Right lobe of liver (tissue), 6 donors: Measurements from ENCODE around the gene SRSF2. TPM values are rescaled to one million over a fixed set of nuclear protein-coding genes. Genes with fewer than 3 reads are reported as not detected.
A peak's percentile ranks its signal among the peaks of the same experiment; 100 is the strongest.
"Not testable (repeated sequence)": the region's sequence is repeated elsewhere in the genome, so short reads cannot be mapped to it uniquely, and the experiment has no call there.

Experiments
- ATAC-seq, 4 donors: fragments of 200-7000 bp; cut with Tn5 transposase; one replicate each; pipeline ENCODE4 v1.9.1; 2020; ENCODE audit warnings: mild to moderate bottlenecking in 4 of 4, moderate library complexity in 4 of 4
- DNase-seq, 3 donors: peaks; one replicate each; pipeline ENCODE4 v3.0.0-alpha.2; 2020
- H3K27ac ChIP-seq, 3 donors: fragments of 200-600 bp; one replicate each; pipeline ENCODE4 v1.8.0; 2022
- H3K27me3 ChIP-seq, 2 donors: fragments of 200-600 bp; one replicate each; pipeline ENCODE4 v1.8.0; 2022
- H3K36me3 ChIP-seq, 4 donors: fragments of 200-600 bp; sonication (generic) in 1 of 4; one replicate each; pipeline versions ENCODE4 v1.5.1 to v1.8.0; 2017 to 2022; ENCODE audit warnings: control low read depth in 1 of 4
- H3K4me1 ChIP-seq, 4 donors: fragments of 200-600 bp; sonication (generic) in 1 of 4; one replicate each; pipeline versions ENCODE4 v1.5.1 to v1.8.0; 2017 to 2022; ENCODE audit warnings: control low read depth in 1 of 4
- H3K4me3 ChIP-seq, 3 donors: fragments of 200-600 bp; one replicate each; pipeline ENCODE4 v1.8.0; 2022
- H3K9me3 ChIP-seq, 4 donors: fragments of 200-600 bp; sonication (generic) in 1 of 4; one replicate each; pipeline versions ENCODE4 v1.5.1 to v1.8.0; 2017 to 2022; ENCODE audit warnings: control low read depth in 1 of 4
- POLR2A ChIP-seq: fragments of 450-650 bp; IDR thresholded peaks from one replicate; pipeline ENCODE4 v1.6.1; 2017; ENCODE audit warnings: antibody characterized with exemption, mild to moderate bottlenecking
- WGBS: methylation state at CpG from one replicate; pipeline ENCODE4 v1.1.6; 2018; ENCODE audit warnings: low coverage, low lambda C conversion rate; ENCODE audit not compliant: insufficient coverage; ENCODE audit errors: missing lambda C conversion rate; 5-methylcytosine and 5-hydroxymethylcytosine counted together
- intact Hi-C, 2 donors: fragments of 100-400 bp; cut with DNase I; formaldehyde crosslinking; loops; one replicate each; pipeline versions ENCODE4 v1.11.2 to v1.14.1; 2022
- total RNA-seq, 6 experiments: library from RNA; depleted of rRNA in 2 of 6; stranded (reverse); fragments of >200 nt in 2 of 6; fragmentation: NEBNext Ultra II Directional in 3 of 6; extraction: Animal tissue kit (Norgen Biotek cat#: 25700) in 3 of 6; gene quantifications; one replicate each; pipeline versions ENCODE4 v1.1.0 to v1.2.4, GENCODE V29; 2016 to 2023
- TF ChIP-seq, protein P1 (sequence below), 4 donors: fragments of 200-600 bp in 3 of 4; fragments of 450-650 bp in 1 of 4; IDR thresholded peaks; one replicate each; pipeline versions ENCODE4 v1.5.1 to v1.8.0; 2016 to 2022; ENCODE audit warnings: antibody characterized with exemption in 4 of 4, mild to moderate bottlenecking in 2 of 4
- donor health status: DM: no; HTN: yes; CAD: no.
- donor health status: DM: no; HTN: no; CAD: no.
- donor health status: DM: no; HTN: no; CAD: no.
- donor health status: DM: no; HTN: yes; CAD: no.
- donor health status: DM: no; HTN: yes; CAD: no.

SRSF2 gene
- total RNA-seq, 6 experiments from 2014 or later, result 62.4 to 106 (median 86.0) TPM

- H3K9me3 ChIP-seq, result no peaks in the 10 kb centered on the region
- H3K4me3 ChIP-seq, result no peak overlapping the region
- peaks cover 0 to 28% (median 4%) of the 10 kb centered on the region in 4 donors for H3K36me3 ChIP-seq
- no peak for DNase-seq
- H3K27me3 ChIP-seq, result no peaks in the 10 kb centered on the region
- intact Hi-C loops, result no loop called here
- TF ChIP-seq, protein P1, sequence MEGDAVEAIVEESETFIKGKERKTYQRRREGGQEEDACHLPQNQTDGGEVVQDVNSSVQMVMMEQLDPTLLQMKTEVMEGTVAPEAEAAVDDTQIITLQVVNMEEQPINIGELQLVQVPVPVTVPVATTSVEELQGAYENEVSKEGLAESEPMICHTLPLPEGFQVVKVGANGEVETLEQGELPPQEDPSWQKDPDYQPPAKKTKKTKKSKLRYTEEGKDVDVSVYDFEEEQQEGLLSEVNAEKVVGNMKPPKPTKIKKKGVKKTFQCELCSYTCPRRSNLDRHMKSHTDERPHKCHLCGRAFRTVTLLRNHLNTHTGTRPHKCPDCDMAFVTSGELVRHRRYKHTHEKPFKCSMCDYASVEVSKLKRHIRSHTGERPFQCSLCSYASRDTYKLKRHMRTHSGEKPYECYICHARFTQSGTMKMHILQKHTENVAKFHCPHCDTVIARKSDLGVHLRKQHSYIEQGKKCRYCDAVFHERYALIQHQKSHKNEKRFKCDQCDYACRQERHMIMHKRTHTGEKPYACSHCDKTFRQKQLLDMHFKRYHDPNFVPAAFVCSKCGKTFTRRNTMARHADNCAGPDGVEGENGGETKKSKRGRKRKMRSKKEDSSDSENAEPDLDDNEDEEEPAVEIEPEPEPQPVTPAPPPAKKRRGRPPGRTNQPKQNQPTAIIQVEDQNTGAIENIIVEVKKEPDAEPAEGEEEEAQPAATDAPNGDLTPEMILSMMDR (IDR thresholded peaks at IDR 0.05), result no peak
- no peak for TF ChIP-seq POLR2A
- H3K4me1 ChIP-seq, result no peaks in the 10 kb centered on the region
- no peak for ATAC-seq
- 100% methylated on average over 1 of the region's 1 CpG for WGBS
- no peak overlapping the region for H3K27ac ChIP-seq
These were observed 11.5 kb upstream of the SRSF2 start for GRCh38 chr17:76748657-76749056.

DNA sequence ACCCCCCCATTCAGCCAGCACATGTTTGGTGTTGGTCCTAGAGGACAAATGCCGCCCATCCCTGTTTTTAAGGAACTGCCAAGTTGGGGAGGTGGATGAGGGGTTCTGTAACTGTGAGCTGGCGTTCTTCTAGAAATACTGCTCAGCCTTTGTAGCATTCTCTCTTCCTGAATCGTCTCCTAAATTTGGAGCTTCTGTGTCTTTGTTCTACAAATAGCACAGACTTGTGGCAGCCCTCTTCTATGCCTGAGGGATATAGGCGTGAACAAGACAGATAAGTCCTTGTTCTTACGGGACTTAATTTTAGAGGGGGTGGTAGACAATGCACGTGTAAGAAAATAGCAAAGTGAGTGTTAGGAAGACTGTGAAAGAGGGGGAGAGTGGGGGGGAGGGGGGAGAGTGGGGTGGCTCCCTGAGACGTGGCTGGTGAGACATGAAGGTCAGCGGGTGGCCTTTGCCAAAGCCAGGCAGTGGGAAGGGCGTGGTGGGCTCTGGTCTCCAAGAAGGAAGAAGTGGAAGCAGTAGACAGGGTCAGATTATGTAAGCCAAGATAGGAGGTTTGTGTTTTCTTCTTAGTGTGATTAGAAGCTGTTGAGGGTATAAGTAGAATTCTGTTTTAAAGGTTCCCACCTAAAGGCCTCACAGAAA lies 10.7 kb upstream of the SRSF2 start:
- WGBS, result 75% methylated on average over 9 of the region's 9 CpGs
- Histone ChIP-seq H3K27me3 (no peaks in the 10 kb centered on the region), H3K4me1 (no peaks in the 10 kb centered on the region), H3K36me3 (peaks cover 0 to 35% (median 4%) of the 10 kb centered on the region in 4 donors), H3K4me3 (no peak overlapping the region), H3K27ac (no peak overlapping the region), H3K9me3 (no peaks in the 10 kb centered on the region)
- TF ChIP-seq POLR2A, result no peak
- TF ChIP-seq, protein P1 (IDR thresholded peaks at IDR 0.05), result no peak
- ATAC-seq (peak in 1 of 4 donors; percentile 24), DNase-seq (no peak)
- intact Hi-C loops, result no loop called here

DNA sequence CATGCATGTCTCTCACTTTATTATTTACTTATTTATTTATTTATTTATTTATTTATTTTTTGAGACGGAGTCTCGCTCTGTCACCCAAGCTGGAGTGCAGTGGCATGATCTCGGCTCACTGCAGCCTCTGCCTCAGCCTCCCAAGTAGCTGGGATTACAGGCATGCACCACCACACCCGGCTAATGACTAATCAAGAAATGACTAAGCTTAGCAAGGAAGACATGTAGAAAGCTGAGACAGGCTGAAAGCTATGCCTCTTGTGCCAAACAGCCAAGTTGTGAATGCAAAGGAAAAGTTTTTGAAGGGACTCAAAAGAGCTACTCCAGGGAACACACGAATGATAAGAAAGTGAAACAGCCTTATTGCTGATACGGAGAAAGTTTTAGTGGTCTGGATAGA lies 8.7 kb upstream of the SRSF2 start:
- H3K4me3 ChIP-seq, ATAC-seq, H3K27ac ChIP-seq, intact Hi-C loops, DNase-seq, H3K9me3 ChIP-seq, H3K27me3 ChIP-seq, H3K4me1 ChIP-seq: not testable (repeated sequence)
- peaks cover 0 to 48% (median 4%) of the 10 kb centered on the region in 4 donors for H3K36me3 ChIP-seq
- 94% methylated on average over 6 of the region's 6 CpGs for WGBS

- 96% methylated on average over 2 of the region's 2 CpGs for WGBS
- no peak overlapping the region for H3K4me3 ChIP-seq
- ATAC-seq (no peak), DNase-seq (no peak)
- H3K27me3 ChIP-seq, result no peaks in the 10 kb centered on the region
- H3K36me3 ChIP-seq, result peaks cover 0 to 48% (median 4%) of the 10 kb centered on the region in 4 donors
- intact Hi-C loops, result no loop called here
- H3K9me3 ChIP-seq, result no peaks in the 10 kb centered on the region
- H3K4me1 ChIP-seq, result no peaks in the 10 kb centered on the region
- H3K27ac ChIP-seq, result no peak overlapping the region
- TF ChIP-seq POLR2A, result no peak
- TF ChIP-seq, protein P1 (IDR thresholded peaks at IDR 0.05), result no peak
These were observed 7.6 kb upstream of the SRSF2 start for GRCh38 chr17:76744747-76745146.

DNA sequence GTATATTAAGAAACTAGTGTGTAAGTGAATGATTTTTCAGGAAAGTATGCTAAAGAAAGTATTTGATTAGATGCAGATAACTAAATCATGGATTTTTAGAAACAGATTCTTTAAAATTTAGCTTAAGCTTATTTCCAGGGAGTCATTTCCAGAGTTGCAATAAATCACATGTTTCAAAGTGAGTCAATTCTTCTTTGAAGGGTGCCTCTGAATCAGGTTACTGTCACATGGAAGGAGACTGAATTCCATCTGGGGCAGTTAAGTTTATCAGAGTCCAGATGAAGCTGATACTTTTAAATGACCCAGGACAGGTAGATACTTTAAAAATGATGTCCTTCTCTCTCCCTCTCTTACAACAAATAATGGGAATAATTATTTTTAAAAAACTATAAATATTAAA lies 5.8 kb upstream of the SRSF2 start:
- H3K4me3 ChIP-seq, result no peak overlapping the region
- ATAC-seq, result no peak
- H3K36me3 ChIP-seq, result peaks cover 0 to 48% (median 4%) of the 10 kb centered on the region in 4 donors
- H3K9me3 ChIP-seq, result no peaks in the 10 kb centered on the region
- H3K4me1 ChIP-seq, result peaks cover 0 to 8% (median 3%) of the 10 kb centered on the region in 4 donors
- no peak overlapping the region for H3K27ac ChIP-seq
- no peaks in the 10 kb centered on the region for H3K27me3 ChIP-seq
- intact Hi-C loops, result no loop called here
- TF ChIP-seq POLR2A, result no peak
- TF ChIP-seq, protein P1 (IDR thresholded peaks at IDR 0.05), result no peak
- no peak for DNase-seq
